Keratinocyte (primary cell): ENCODE data around the gene SKP1. TPM values are rescaled to one million over a fixed set of nuclear protein-coding genes. Genes with fewer than 3 reads are reported as not detected.

Source experiments
- DNase-seq: peaks from one replicate; pipeline ENCODE4 v3.0.0-alpha.2; 2011; ENCODE audit warnings: low read depth, missing footprints, low spot score
- FAIRE-seq: peaks from 2 replicates; lab custom pipeline; 2011; peaks lifted over from hg19 to GRCh38; lab: Jason Lieb, UNC
- H2AFZ ChIP-seq: 2 replicates; pipeline ENCODE4 v1.6.0; 2012; ENCODE audit warnings: low read length, control low read depth, inconsistent platforms; ENCODE audit not compliant: control insufficient read depth
- H3K27ac ChIP-seq: 2 replicates; pipeline ENCODE4 v1.5.1; 2011; ENCODE audit warnings: low read length; ENCODE audit not compliant: control insufficient read depth, insufficient read depth
- H3K27me3 ChIP-seq: 3 replicates; pipeline ENCODE4 v1.6.0; 2011; ENCODE audit warnings: low read length; ENCODE audit not compliant: control insufficient read depth, insufficient read depth; ENCODE audit errors: extremely low read depth
- H3K36me3 ChIP-seq, 2 experiments: 2 replicates in 1 of 2; 3 replicates in 1 of 2; pipeline ENCODE4 v1.5.1; 2011; ENCODE audit warnings: low read length in 2 of 2, mild to moderate bottlenecking in 1 of 2; ENCODE audit not compliant: control insufficient read depth in 2 of 2, insufficient read depth in 2 of 2; ENCODE audit errors: extremely low read depth in 1 of 2
- H3K4me1 ChIP-seq: 3 replicates; pipeline ENCODE4 v1.5.1; 2011; ENCODE audit warnings: low read length; ENCODE audit not compliant: control insufficient read depth, insufficient read depth; ENCODE audit errors: extremely low read depth
- H3K4me2 ChIP-seq: 3 replicates; pipeline ENCODE4 v1.6.0; 2011; ENCODE audit warnings: low read depth, low read length; ENCODE audit not compliant: control insufficient read depth, insufficient read depth; ENCODE audit errors: extremely low read depth
- H3K4me3 ChIP-seq, 3 experiments: fragments of 200-600 bp in 1 of 3; sonication (generic) in 1 of 3; 2 replicates in 2 of 3; 3 replicates in 1 of 3; pipeline ENCODE4 v1.5.1; 2011 to 2016; ENCODE audit warnings: low read length in 3 of 3, mild to moderate bottlenecking in 3 of 3, control low read depth in 2 of 3, inconsistent platforms in 1 of 3, low read depth in 1 of 3, mixed read lengths in 1 of 3, mixed run types in 1 of 3, moderate library complexity in 1 of 3; ENCODE audit not compliant: control insufficient read depth in 2 of 3, insufficient read depth in 2 of 3; ENCODE audit errors: extremely low read depth in 1 of 3
- H3K79me2 ChIP-seq: 2 replicates; pipeline ENCODE4 v1.6.0; 2012; ENCODE audit warnings: low read length; ENCODE audit not compliant: control insufficient read depth, insufficient read depth
- H3K9ac ChIP-seq: 3 replicates; pipeline ENCODE4 v1.6.0; 2011; ENCODE audit warnings: low read length; ENCODE audit not compliant: control insufficient read depth, insufficient read depth; ENCODE audit errors: extremely low read depth
- H3K9me1 ChIP-seq: 3 replicates; pipeline ENCODE4 v1.6.0; 2011; ENCODE audit warnings: low read length; ENCODE audit not compliant: control insufficient read depth, insufficient read depth; ENCODE audit errors: extremely low read depth
- H3K9me3 ChIP-seq: 2 replicates; pipeline ENCODE4 v1.5.1; 2012; ENCODE audit warnings: low read depth, low read length; ENCODE audit not compliant: control insufficient read depth
- H4K20me1 ChIP-seq: 3 replicates; pipeline ENCODE4 v1.6.0; 2011; ENCODE audit warnings: low read length; ENCODE audit not compliant: control insufficient read depth, insufficient read depth; ENCODE audit errors: extremely low read depth
- EZH2 ChIP-seq: IDR thresholded peaks from one replicate; pipeline ENCODE4 v1.6.1; 2012; ENCODE audit warnings: inconsistent platforms, mild to moderate bottlenecking, low read length, moderate library complexity
- dilution Hi-C: fragments of 300-500 bp; cut with MboI; formaldehyde crosslinking; loops from one replicate; pipeline ENCODE4 v1.7.0; 2020; ENCODE audit warnings: low sequenced_read_pairs; ENCODE audit not compliant: extremely low pct_ligation_motif_present
- polyA plus RNA-seq, 5 experiments: library from polyadenylated mRNA; depleted of rRNA in 3 of 5; stranded (reverse) in 3 of 5; stranded (forward) in 1 of 5; unstranded in 1 of 5; fragments of >200 nt; gene quantifications; 1 replicate in 1 of 5; 2 replicates in 3 of 5; 3 replicates in 1 of 5; pipeline versions ENCODE4 v1.2.1 to v1.2.3, GENCODE V29; 2011 to 2012; ENCODE audit warnings: missing spikeins in 2 of 5, low read depth in 1 of 5, low replicate concordance in 1 of 5
- TF ChIP-seq, protein P1 (sequence below), 3 experiments: IDR thresholded peaks in 1 of 3; conservative IDR thresholded peaks in 1 of 3; optimal IDR thresholded peaks in 1 of 3; 2 replicates in 2 of 3; 3 replicates in 1 of 3; pipeline versions ENCODE3 to v1.5.1; 2011; ENCODE audit warnings: low read length in 3 of 3, mild to moderate bottlenecking in 3 of 3, moderate library complexity in 2 of 3, control low read depth in 1 of 3, inconsistent platforms in 1 of 3; ENCODE audit not compliant: insufficient read depth in 2 of 3; ENCODE audit errors: extremely low read depth in 1 of 3

The SKP1 gene
- polyA plus RNA-seq, 1 donor (not counting 4 experiments of a cell fraction or from before 2014, with no cell fraction given) = 444 TPM

- Histone ChIP-seq H3K79me2 (peaks cover 10% of the 10 kb centered on the region), H3K9me3 (no peaks in the 10 kb centered on the region), H3K4me1 (no peaks in the 10 kb centered on the region), H4K20me1 (no peaks in the 10 kb centered on the region), H3K27ac (no peak overlapping the region), H3K4me3 (no peak overlapping the region), H3K9ac (no peak overlapping the region), H3K9me1 (no peaks in the 10 kb centered on the region), H3K36me3 (peaks cover 14 to 33% of the 10 kb centered on the region in 2 experiments), H3K4me2 (no peak overlapping the region), H3K27me3 (no peaks in the 10 kb centered on the region), H2AFZ (no peak overlapping the region)
- DNase-seq = no peak
- TF ChIP-seq, protein P1, sequence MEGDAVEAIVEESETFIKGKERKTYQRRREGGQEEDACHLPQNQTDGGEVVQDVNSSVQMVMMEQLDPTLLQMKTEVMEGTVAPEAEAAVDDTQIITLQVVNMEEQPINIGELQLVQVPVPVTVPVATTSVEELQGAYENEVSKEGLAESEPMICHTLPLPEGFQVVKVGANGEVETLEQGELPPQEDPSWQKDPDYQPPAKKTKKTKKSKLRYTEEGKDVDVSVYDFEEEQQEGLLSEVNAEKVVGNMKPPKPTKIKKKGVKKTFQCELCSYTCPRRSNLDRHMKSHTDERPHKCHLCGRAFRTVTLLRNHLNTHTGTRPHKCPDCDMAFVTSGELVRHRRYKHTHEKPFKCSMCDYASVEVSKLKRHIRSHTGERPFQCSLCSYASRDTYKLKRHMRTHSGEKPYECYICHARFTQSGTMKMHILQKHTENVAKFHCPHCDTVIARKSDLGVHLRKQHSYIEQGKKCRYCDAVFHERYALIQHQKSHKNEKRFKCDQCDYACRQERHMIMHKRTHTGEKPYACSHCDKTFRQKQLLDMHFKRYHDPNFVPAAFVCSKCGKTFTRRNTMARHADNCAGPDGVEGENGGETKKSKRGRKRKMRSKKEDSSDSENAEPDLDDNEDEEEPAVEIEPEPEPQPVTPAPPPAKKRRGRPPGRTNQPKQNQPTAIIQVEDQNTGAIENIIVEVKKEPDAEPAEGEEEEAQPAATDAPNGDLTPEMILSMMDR (optimal IDR thresholded peaks at IDR 0.05 in 1 of 3, IDR thresholded peaks at IDR 0.05 in 1 of 3, conservative IDR thresholded peaks at IDR 0.05 in 1 of 3; ENCODE audit: extremely low read depth in 1 of 3, insufficient read depth in 2 of 3, low read length in 3 of 3) = no peak
- no peak for TF ChIP-seq EZH2
- FAIRE-seq = no peak
- dilution Hi-C loops = no loop called here
Observed at GRCh38 chr5:134195666-134196065, 18.9 kb upstream of the SKP1 start.

GRCh38 chr5:134189031-134189430 is 12.3 kb upstream of the SKP1 start:
- H2AFZ ChIP-seq = no peak overlapping the region
- DNase-seq = no peak
- no peaks in the 10 kb centered on the region for H3K27me3 ChIP-seq
- H3K9me1 ChIP-seq = no peaks in the 10 kb centered on the region
- no peaks in the 10 kb centered on the region for H4K20me1 ChIP-seq
- TF ChIP-seq, protein P1 (optimal IDR thresholded peaks at IDR 0.05 in 1 of 3, IDR thresholded peaks at IDR 0.05 in 1 of 3, conservative IDR thresholded peaks at IDR 0.05 in 1 of 3; ENCODE audit: extremely low read depth in 1 of 3, insufficient read depth in 2 of 3, low read length in 3 of 3) = no peak
- no peaks in the 10 kb centered on the region for H3K4me1 ChIP-seq
- dilution Hi-C loops = no loop called here
- H3K36me3 ChIP-seq = no peaks in the 10 kb centered on the region
- H3K4me3 ChIP-seq = no peak overlapping the region
- H3K9me3 ChIP-seq = no peaks in the 10 kb centered on the region
- H3K27ac ChIP-seq = no peak overlapping the region
- no peaks in the 10 kb centered on the region for H3K79me2 ChIP-seq
- no peak overlapping the region for H3K9ac ChIP-seq
- no peak for FAIRE-seq
- H3K4me2 ChIP-seq = no peak overlapping the region
